Smooth muscle cell (in vitro differentiated cells): ENCODE data around the gene MAPK1. TPM values are rescaled to one million over a fixed set of nuclear protein-coding genes. Genes with fewer than 3 reads are reported as not detected.
"Not testable (repeated sequence)": the region's sequence is repeated elsewhere in the genome, so short reads cannot be mapped to it uniquely, and the experiment has no call there.

ENCODE experiments used
- DNase-seq: peaks from one replicate; lab custom pipeline; 2025; ENCODE audit not compliant: unreplicated experiment; lab: John Stamatoyannopoulos, UW
- H2AFZ ChIP-seq: fragments of 200-600 bp; sonication (generic); 2 replicates; pipeline ENCODE4 v1.6.0; 2016; ENCODE audit warnings: antibody characterized with exemption, low read depth, mild to moderate bottlenecking
- H3F3A ChIP-seq: fragments of 200-600 bp; sonication (generic); 2 replicates; pipeline ENCODE4 v1.6.0; 2017; ENCODE audit warnings: antibody characterized with exemption, low read depth
- H3K27ac ChIP-seq: fragments of 200-600 bp; sonication (generic); 2 replicates; pipeline ENCODE4 v1.5.1; 2016; ENCODE audit warnings: low read depth, mild to moderate bottlenecking
- H3K27me3 ChIP-seq: fragments of 200-600 bp; sonication (generic); 2 replicates; pipeline ENCODE4 v1.6.1; 2016; ENCODE audit warnings: low read depth, mild to moderate bottlenecking
- H3K36me3 ChIP-seq: fragments of 200-600 bp; sonication (generic); 2 replicates; pipeline ENCODE4 v1.5.1; 2016; ENCODE audit warnings: low read depth
- H3K4me1 ChIP-seq: fragments of 200-600 bp; sonication (generic); 2 replicates; pipeline ENCODE4 v1.5.1; 2016; ENCODE audit warnings: low read depth
- H3K4me2 ChIP-seq: fragments of 200-600 bp; sonication (generic); 2 replicates; pipeline ENCODE4 v1.6.0; 2016; ENCODE audit warnings: mild to moderate bottlenecking
- H3K4me3 ChIP-seq: fragments of 200-600 bp; sonication (generic); 2 replicates; pipeline ENCODE4 v1.5.1; 2016; ENCODE audit warnings: mild to moderate bottlenecking
- H3K79me2 ChIP-seq: fragments of 200-600 bp; sonication (generic); 2 replicates; pipeline ENCODE4 v1.6.0; 2016; ENCODE audit warnings: low read depth, mild to moderate bottlenecking
- H3K9ac ChIP-seq: fragments of 200-600 bp; sonication (generic); 2 replicates; pipeline ENCODE4 v1.6.0; 2016; ENCODE audit warnings: low read depth
- H3K9me3 ChIP-seq: fragments of 200-600 bp; sonication (generic); replicated peaks from 2 replicates; pipeline ENCODE4 v1.5.1; 2016; ENCODE audit warnings: low read depth
- H4K20me1 ChIP-seq: fragments of 200-600 bp; sonication (generic); 2 replicates; pipeline ENCODE4 v1.6.0; 2016; ENCODE audit warnings: low read depth
- WGBS: methylation state at CpG from one replicate; pipeline ENCODE4 v1.1.7; 2016; ENCODE audit warnings: low lambda C conversion rate; 5-methylcytosine and 5-hydroxymethylcytosine counted together
- polyA plus RNA-seq: library from polyadenylated mRNA; unstranded; fragments of >200 nt; fragmentation: Nextera tagmentation; extraction: Ambion mirVana; gene quantifications from 2 replicates; pipeline ENCODE4 v1.2.1, GENCODE V29; 2016
- total RNA-seq: library from RNA; depleted of rRNA; stranded (reverse); fragments of >200 nt; gene quantifications from 2 replicates; pipeline ENCODE4 v1.2.3, GENCODE V29; 2014
- TF ChIP-seq, protein P1 (sequence below): fragments of 200-600 bp; sonication (generic); IDR thresholded peaks from 2 replicates; pipeline ENCODE4 v1.5.1; 2017; ENCODE audit warnings: borderline replicate concordance, mild to moderate bottlenecking, antibody characterized with exemption; ENCODE audit not compliant: insufficient read depth, poor library complexity, severe bottlenecking

MAPK1 gene
- total and polyA plus RNA-seq, 2 experiments from 2014 or later: 57.1 to 62.3 TPM

DNA sequence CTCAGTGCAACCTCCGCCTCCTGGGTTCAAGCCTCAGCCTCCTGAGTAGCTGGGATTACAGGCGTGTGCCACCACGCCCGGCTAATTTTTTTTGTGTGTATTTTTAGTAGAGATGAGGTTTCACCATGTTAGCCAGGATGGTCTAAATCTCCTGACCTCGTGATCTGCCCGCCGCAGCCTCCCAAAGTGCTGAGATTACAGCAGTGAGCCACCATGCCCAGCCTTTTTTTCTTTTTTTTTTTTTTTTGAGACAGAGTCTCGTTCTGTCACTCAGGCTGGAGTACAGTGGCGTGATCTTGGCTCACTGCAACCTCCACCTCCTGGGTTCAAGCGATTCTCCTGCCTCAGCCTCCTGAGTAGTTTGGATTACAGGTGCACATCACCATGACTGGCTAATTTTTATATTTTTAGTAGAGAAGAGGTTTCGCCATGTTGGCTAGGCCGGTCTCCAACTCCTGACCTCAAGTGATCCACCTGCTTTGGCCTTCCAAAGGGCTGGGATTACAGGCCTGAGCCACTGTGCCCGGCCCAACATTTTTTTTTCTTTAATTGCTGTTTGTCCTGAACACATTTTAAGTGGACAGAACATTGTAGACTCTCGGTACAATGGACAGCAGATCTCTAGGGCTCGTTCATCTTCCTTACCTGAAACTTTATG lies 146.1 kb downstream of the MAPK1 start:
- H3K9me3 ChIP-seq, DNase-seq, H3K4me3 ChIP-seq, H2AFZ ChIP-seq, H3K79me2 ChIP-seq, H3K36me3 ChIP-seq, H4K20me1 ChIP-seq, H3K27me3 ChIP-seq, H3F3A ChIP-seq, H3K4me2 ChIP-seq, H3K27ac ChIP-seq, H3K4me1 ChIP-seq, H3K9ac ChIP-seq: not testable (repeated sequence)
- WGBS: 92% methylated on average over 15 of the region's 15 CpGs

DNA sequence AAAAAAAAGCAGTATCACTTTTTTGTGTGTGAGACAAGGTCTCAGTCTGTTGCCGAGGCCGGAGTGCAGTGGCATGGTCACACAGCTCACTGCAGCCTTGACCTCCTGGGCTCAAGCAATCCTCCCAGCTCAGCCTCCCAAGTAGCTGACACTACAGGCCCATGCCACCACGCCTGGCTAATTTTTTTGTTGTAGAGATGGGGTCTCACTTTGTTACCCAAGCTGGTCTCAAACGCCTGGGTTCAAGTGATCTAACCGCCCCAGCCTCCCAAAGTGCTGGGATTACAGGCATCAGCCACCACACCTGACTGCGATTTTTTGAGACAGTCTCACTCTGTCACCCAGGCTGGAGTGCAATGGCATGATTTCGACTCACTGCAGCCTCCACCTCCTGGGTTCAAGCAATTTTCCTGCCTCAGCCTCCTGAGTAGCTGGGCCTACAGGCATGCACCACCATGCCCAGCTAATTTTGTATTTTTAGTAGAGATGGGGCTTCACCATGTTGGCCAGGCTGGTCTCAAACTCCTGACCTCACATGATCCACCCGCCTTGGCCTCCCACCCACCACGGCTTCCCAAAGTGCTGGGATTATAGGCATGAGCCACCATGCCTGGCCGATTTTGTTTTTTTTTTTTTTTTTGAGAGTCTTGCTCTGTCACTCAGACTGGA lies 147.1 kb downstream of the MAPK1 start:
- 90% methylated on average over 10 of the region's 10 CpGs for WGBS
- H3F3A ChIP-seq, H4K20me1 ChIP-seq: not testable (repeated sequence)

DNA sequence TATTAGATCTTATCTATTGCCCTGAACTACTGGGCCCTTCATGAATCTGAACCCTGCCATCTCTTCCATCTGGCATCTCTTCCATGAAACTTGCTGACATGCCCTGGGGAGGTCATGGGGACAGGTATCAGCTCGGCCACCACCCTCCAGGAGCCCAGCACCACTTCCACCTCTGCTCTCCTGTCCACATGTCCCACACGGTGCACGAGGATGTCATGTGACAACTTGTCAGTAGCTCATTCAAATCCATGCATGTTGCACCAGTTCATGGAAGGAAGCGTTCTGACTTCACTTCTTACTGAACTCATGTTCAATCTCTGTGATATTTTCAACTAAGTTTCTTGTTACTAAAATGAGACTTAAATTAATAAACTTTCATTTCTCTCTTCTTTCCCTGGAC lies 148.4 kb downstream of the MAPK1 start:
- no peaks in the 10 kb centered on the region for H3K27me3 ChIP-seq
- no peaks in the 10 kb centered on the region for H4K20me1 ChIP-seq
- no peak overlapping the region for H3K27ac ChIP-seq
- TF ChIP-seq, protein P1, sequence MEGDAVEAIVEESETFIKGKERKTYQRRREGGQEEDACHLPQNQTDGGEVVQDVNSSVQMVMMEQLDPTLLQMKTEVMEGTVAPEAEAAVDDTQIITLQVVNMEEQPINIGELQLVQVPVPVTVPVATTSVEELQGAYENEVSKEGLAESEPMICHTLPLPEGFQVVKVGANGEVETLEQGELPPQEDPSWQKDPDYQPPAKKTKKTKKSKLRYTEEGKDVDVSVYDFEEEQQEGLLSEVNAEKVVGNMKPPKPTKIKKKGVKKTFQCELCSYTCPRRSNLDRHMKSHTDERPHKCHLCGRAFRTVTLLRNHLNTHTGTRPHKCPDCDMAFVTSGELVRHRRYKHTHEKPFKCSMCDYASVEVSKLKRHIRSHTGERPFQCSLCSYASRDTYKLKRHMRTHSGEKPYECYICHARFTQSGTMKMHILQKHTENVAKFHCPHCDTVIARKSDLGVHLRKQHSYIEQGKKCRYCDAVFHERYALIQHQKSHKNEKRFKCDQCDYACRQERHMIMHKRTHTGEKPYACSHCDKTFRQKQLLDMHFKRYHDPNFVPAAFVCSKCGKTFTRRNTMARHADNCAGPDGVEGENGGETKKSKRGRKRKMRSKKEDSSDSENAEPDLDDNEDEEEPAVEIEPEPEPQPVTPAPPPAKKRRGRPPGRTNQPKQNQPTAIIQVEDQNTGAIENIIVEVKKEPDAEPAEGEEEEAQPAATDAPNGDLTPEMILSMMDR: no peak
- no peak overlapping the region for H3K4me3 ChIP-seq
- H3K4me1 ChIP-seq: no peaks in the 10 kb centered on the region
- no peaks in the 10 kb centered on the region for H3F3A ChIP-seq
- no peak overlapping the region for H3K9ac ChIP-seq
- no peaks in the 10 kb centered on the region for H3K36me3 ChIP-seq
- no peaks in the 10 kb centered on the region for H3K79me2 ChIP-seq
- H3K9me3 ChIP-seq: no peaks in the 10 kb centered on the region
- no peak overlapping the region for H3K4me2 ChIP-seq
- WGBS: 88% methylated on average over 4 of the region's 4 CpGs
- no peak for DNase-seq
- no peak overlapping the region for H2AFZ ChIP-seq

More for the DNA sequence above, 147.1 kb downstream of the MAPK1 start:
- H3K9me3 ChIP-seq, H3K4me2 ChIP-seq, H3K4me3 ChIP-seq, DNase-seq, H3K27ac ChIP-seq, H3K36me3 ChIP-seq, H2AFZ ChIP-seq, H3K79me2 ChIP-seq, H3K27me3 ChIP-seq, H3K4me1 ChIP-seq, H3K9ac ChIP-seq: not testable (repeated sequence)

DNA sequence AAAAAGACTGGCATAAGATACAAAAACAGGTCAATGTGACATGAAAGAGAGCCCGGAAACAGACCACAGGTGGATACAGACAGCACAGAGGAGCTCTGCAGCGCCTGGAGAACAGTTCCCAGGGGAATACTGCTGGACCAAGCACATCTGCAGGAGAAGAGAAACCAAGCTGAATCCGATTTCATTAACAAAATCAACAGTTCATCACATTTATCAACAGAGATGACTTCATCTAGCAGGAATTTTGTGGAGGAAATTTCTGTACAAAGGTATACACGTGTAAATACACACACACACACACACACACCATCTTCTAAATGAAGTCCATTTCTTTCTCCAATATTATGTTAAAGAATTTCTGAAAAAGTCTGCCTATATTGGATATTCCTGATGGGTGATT lies 148.9 kb downstream of the MAPK1 start:
- DNase-seq: no peak
- H3K36me3 ChIP-seq: no peaks in the 10 kb centered on the region
- H3F3A ChIP-seq: no peaks in the 10 kb centered on the region
- 86% methylated on average over 4 of the region's 4 CpGs for WGBS
- H3K9me3 ChIP-seq: no peaks in the 10 kb centered on the region
- no peaks in the 10 kb centered on the region for H4K20me1 ChIP-seq
- TF ChIP-seq, protein P1: no peak
- no peaks in the 10 kb centered on the region for H3K79me2 ChIP-seq
- no peak overlapping the region for H3K4me3 ChIP-seq
- H3K4me2 ChIP-seq: no peak overlapping the region
- H3K4me1 ChIP-seq: no peaks in the 10 kb centered on the region
- no peak overlapping the region for H3K9ac ChIP-seq
- H3K27me3 ChIP-seq: no peaks in the 10 kb centered on the region
- H2AFZ ChIP-seq: no peak overlapping the region
- H3K27ac ChIP-seq: no peak overlapping the region

DNA sequence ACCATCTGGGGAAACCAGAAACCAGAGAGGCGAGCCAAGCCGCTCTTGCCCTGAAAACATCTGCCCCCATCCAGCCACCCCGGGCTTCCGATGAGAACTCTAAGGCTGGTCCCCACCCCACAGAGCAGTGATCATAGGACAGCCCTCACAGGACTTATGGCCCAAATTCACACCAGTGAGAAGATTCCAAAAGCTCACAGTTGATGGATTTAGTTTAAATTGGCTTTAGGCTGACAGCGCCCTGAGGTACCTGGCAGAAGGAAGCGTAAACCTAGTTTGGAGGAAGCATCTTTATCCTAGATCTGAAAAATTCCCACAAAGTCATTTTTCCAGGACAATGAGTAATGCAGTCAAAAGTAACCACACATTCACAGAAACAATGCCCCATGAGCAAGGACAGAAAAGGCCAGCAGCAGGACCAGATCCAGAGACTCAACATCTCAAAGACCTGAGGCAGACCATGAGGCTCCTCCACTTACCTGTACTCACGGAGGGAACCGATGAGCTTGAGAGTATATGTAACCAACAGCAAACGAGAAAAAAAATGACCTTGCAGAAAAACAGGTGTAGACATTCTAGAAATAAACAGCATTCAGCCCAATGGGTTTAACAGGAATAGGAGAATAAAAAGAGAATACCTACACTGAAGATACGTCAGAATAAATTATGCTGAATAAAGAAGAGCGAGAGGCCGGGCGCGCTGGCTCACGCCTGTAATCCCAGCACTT lies 150.9 kb downstream of the MAPK1 start:
- not testable (repeated sequence) for H3F3A ChIP-seq, H3K36me3 ChIP-seq, H4K20me1 ChIP-seq, H3K79me2 ChIP-seq, H2AFZ ChIP-seq, H3K9me3 ChIP-seq, H3K27me3 ChIP-seq, H3K4me3 ChIP-seq, H3K4me1 ChIP-seq, H3K4me2 ChIP-seq, H3K27ac ChIP-seq, H3K9ac ChIP-seq, DNase-seq
- WGBS: 92% methylated on average over 15 of the region's 15 CpGs
